Lung (tissue), 12 donors: ENCODE measurements around the gene DPH5. TPM values are rescaled to one million over a fixed set of nuclear protein-coding genes. Genes with fewer than 3 reads are reported as not detected.
"Not testable (repeated sequence)": the region's sequence is repeated elsewhere in the genome, so short reads cannot be mapped to it uniquely, and the experiment has no call there.

Experiments
- ATAC-seq: fragments of 200-7000 bp; cut with Tn5 transposase; one replicate; pipeline ENCODE4 v1.9.1; 2020; ENCODE audit warnings: moderate number of reproducible peaks; ENCODE audit not compliant: insufficient read depth, low FRiP score
- DNase-seq, 3 donors: peaks; one replicate each; pipeline ENCODE4 v3.0.0-alpha.2; 2013 to 2017
- H3K27ac ChIP-seq, 2 donors: one replicate each; pipeline ENCODE4 v1.5.1; 2013; ENCODE audit warnings: mild to moderate bottlenecking in 2 of 2, moderate library complexity in 2 of 2, control low read depth in 1 of 2, inconsistent platforms in 1 of 2, low read depth in 1 of 2, low read length in 1 of 2
- H3K27me3 ChIP-seq, 3 donors: one replicate each; pipeline ENCODE4 v1.5.1; 2013; ENCODE audit warnings: low read length in 2 of 3; ENCODE audit not compliant: control insufficient read depth in 3 of 3, insufficient read depth in 3 of 3
- H3K36me3 ChIP-seq, 4 donors: one replicate each; pipeline ENCODE4 v1.5.1; 2013; ENCODE audit warnings: low read length in 4 of 4, mild to moderate bottlenecking in 1 of 4, moderate library complexity in 1 of 4; ENCODE audit not compliant: control insufficient read depth in 4 of 4, insufficient read depth in 4 of 4
- H3K4me1 ChIP-seq, 5 donors: one replicate each; pipeline ENCODE4 v1.5.1; 2013; ENCODE audit warnings: low read length in 5 of 5, mild to moderate bottlenecking in 2 of 5, moderate library complexity in 1 of 5; ENCODE audit not compliant: control insufficient read depth in 5 of 5, insufficient read depth in 5 of 5
- H3K4me3 ChIP-seq: one replicate; pipeline ENCODE4 v1.5.1; 2013; ENCODE audit warnings: mild to moderate bottlenecking, control low read depth, moderate library complexity
- H3K9ac ChIP-seq, 2 donors: one replicate each; pipeline ENCODE4 v1.5.1; 2013; ENCODE audit warnings: low read length in 2 of 2, control low read depth in 1 of 2; ENCODE audit not compliant: insufficient read depth in 1 of 2
- H3K9me3 ChIP-seq, 4 donors: one replicate each; pipeline ENCODE4 v1.5.1; 2013; ENCODE audit warnings: low read length in 3 of 4, mild to moderate bottlenecking in 1 of 4, moderate library complexity in 1 of 4; ENCODE audit not compliant: control insufficient read depth in 4 of 4, insufficient read depth in 3 of 4
- CTCF ChIP-seq: IDR thresholded peaks from 2 replicates; pipeline ENCODE4 v1.5.1; 2012; ENCODE audit warnings: mild to moderate bottlenecking; ENCODE audit errors: control extremely low read depth, extremely low read depth
- WGBS, 2 donors: extraction: QIAGEN DNeasy Blood & Tissue Kit; methylation state at CpG; one replicate each; pipeline ENCODE4 v1.1.7; 2013; 5-methylcytosine and 5-hydroxymethylcytosine counted together
- polyA plus RNA-seq, 2 donors: library from polyadenylated mRNA; stranded (reverse); fragments of 200-250 nt; gene quantifications; one replicate each; pipeline ENCODE4 v1.2.1, GENCODE V29; 2013
- total RNA-seq, 2 donors: library from RNA; depleted of rRNA in 1 of 2; stranded (reverse); fragments of >200 nt in 1 of 2; gene quantifications; one replicate each; pipeline ENCODE4 v1.2.1, GENCODE V29; 2014 to 2021
- donor health status: control.
- donor health status: control.
- donor health status: Bipolar disorder and iron deficiency.
- donor health status: healthy.
- donor health status: DM: yes; HTN: yes; CAD: no.

The DPH5 gene
- total and polyA plus RNA-seq, 4 donors, result 21.2 to 30.7 (median 27.2) TPM

GRCh38 chr1:100959502-100960060 lies 66.0 kb downstream of the DPH5 start:
- 79 to 88% methylated on average over 5 of the region's 5 CpGs for WGBS, 2 donors
- Histone ChIP-seq H3K9me3 (no peaks in the 10 kb centered on the region), H3K27me3 (no peaks in the 10 kb centered on the region), H3K4me3 (no peak overlapping the region), H3K4me1 (peaks cover 0 to 30% (median 0%) of the 10 kb centered on the region in 5 donors), H3K36me3 (peaks cover 0 to 7% (median 2%) of the 10 kb centered on the region in 4 donors), H3K27ac (no peak overlapping the region), H3K9ac (no peak overlapping the region)
- DNase-seq, result peak in 2 of 3 donors; percentile 33 to 41
- no peak for TF ChIP-seq CTCF
- ATAC-seq, result no peak

- Histone ChIP-seq H3K36me3 (peaks cover 0 to 7% (median 5%) of the 10 kb centered on the region in 4 donors), H3K9me3 (no peaks in the 10 kb centered on the region), H3K27me3 (no peaks in the 10 kb centered on the region), H3K27ac (no peak overlapping the region), H3K4me3 (no peak overlapping the region), H3K4me1 (peaks cover 0 to 63% (median 13%) of the 10 kb centered on the region in 5 donors), H3K9ac (no peak overlapping the region)
- 45 to 73% methylated on average over 1 of the region's 1 CpG for WGBS, 2 donors
- no peak for TF ChIP-seq CTCF
- peak in 2 of 3 donors; percentile 72 to 78 for DNase-seq
- ATAC-seq, result peak; percentile 34
Measured at GRCh38 chr1:100955322-100955721, 70.3 kb downstream of the DPH5 start.

- DNase-seq (peak in 2 of 3 donors; percentile 68 to 82), ATAC-seq (no peak)
- Histone ChIP-seq H3K9ac (peak overlapping the region in 1 of 2 donors; percentile 3), H3K4me3 (no peak overlapping the region), H3K9me3 (peaks cover 0 to 2% (median 0%) of the 10 kb centered on the region in 4 donors), H3K27me3 (no peaks in the 10 kb centered on the region), H3K27ac (no peak overlapping the region), H3K4me1 (peaks cover 3 to 64% (median 21%) of the 10 kb centered on the region in 5 donors), H3K36me3 (peaks cover 0 to 7% (median 5%) of the 10 kb centered on the region in 4 donors)
- TF ChIP-seq CTCF, result no peak
- WGBS, 2 donors, result 57 to 76% methylated on average over 2 of the region's 2 CpGs
Measured at GRCh38 chr1:100953960-100954730, 71.4 kb downstream of the DPH5 start.

- H3K27me3 ChIP-seq, H3K4me3 ChIP-seq, H3K9ac ChIP-seq, H3K36me3 ChIP-seq, H3K9me3 ChIP-seq, H3K27ac ChIP-seq, ATAC-seq, DNase-seq: not testable (repeated sequence)
- H3K4me1 ChIP-seq, result peaks cover 3 to 59% (median 21%) of the 10 kb centered on the region in 5 donors
- WGBS, 2 donors, result 72 to 89% methylated on average over 1 of the region's 1 CpG
Measured at GRCh38 chr1:100952970-100953369, 72.6 kb downstream of the DPH5 start.
